Measurements from ENCODE around the gene NAT8L. TPM values are rescaled to one million over a fixed set of nuclear protein-coding genes. Genes with fewer than 3 reads are reported as not detected.

The NAT8L gene
- total RNA-seq, 1 experiment from 2014 or later = 13.9 TPM

GRCh38 chr4:2082118-2082517 lies 23.0 kb downstream of the NAT8L start:
- no peak overlapping the region for H3K4me3 Mint-ChIP-seq
- no peak overlapping the region for H3K4me2 ChIP-seq (ENCODE audit: insufficient read depth, insufficient read length, low read length)
- H3K18ac ChIP-seq (ENCODE audit: insufficient read length, low read depth, low read length) = no peak overlapping the region

More at GRCh38 chr4:2082118-2082517, 23.0 kb downstream of the NAT8L start:
- Histone ChIP-seq H3K56ac (ENCODE audit: insufficient read length, low read depth, low read length) (no peak overlapping the region), H3K27me3 (ENCODE audit: insufficient read depth, low read length) (no peaks in the 10 kb centered on the region), H2AFZ (ENCODE audit: low read length) (no peak overlapping the region), H4K8ac (replicated peaks; ENCODE audit: insufficient read length, low read depth, low read length) (no peak overlapping the region), H4K91ac (ENCODE audit: insufficient read length, low read depth, low read length) (no peak overlapping the region), H2BK15ac (ENCODE audit: low read depth, low read length) (no peak overlapping the region), H3K9ac (ENCODE audit: extremely low read depth, insufficient read length, low read length) (no peak overlapping the region), H2AK5ac (ENCODE audit: insufficient read length, low read length) (no peak overlapping the region), H3T11ph (ENCODE audit: low read length) (no peak overlapping the region), H2BK20ac (ENCODE audit: low read depth, low read length, poor library complexity, severe bottlenecking) (no peak overlapping the region), H3K14ac (ENCODE audit: insufficient read depth, low read length) (no peak overlapping the region), H4K20me1 (ENCODE audit: control insufficient read depth, insufficient read depth, insufficient read length) (no peaks in the 10 kb centered on the region), H3K9me3 (ENCODE audit: control insufficient read depth, low read depth, low read length) (no peaks in the 10 kb centered on the region), H3K23ac (ENCODE audit: insufficient read length, low read depth, low read length) (no peak overlapping the region), H3K4ac (ENCODE audit: low read depth, low read length) (no peak overlapping the region), H3K79me2 (ENCODE audit: insufficient read depth, low read length) (no peaks in the 10 kb centered on the region), H3K23me2 (ENCODE audit: insufficient read length, low read depth, low read length, poor library complexity, severe bottlenecking) (no peaks in the 10 kb centered on the region), H2BK5ac (ENCODE audit: insufficient read length, low read length) (no peak overlapping the region), H4K5ac (ENCODE audit: insufficient read length, low read depth, low read length) (no peak overlapping the region), H3K79me1 (ENCODE audit: insufficient read depth, low read depth, low read length, poor library complexity, severe bottlenecking) (no peaks in the 10 kb centered on the region), H2BK12ac (ENCODE audit: insufficient read length, low read depth, low read length) (no peak overlapping the region), H3K27ac (ENCODE audit: insufficient read length, low read depth, low read length) (no peak overlapping the region), H3K4me1 (ENCODE audit: insufficient read depth, low read length) (no peaks in the 10 kb centered on the region), H2BK120ac (ENCODE audit: low read depth, low read length, poor library complexity, severe bottlenecking) (no peak overlapping the region)
- no peaks in the 10 kb centered on the region for H3K36me3 Mint-ChIP-seq (ENCODE audit: insufficient read depth in 1 of 3, low read depth in 3 of 3)
- no CpG with 5 or more reads among the region's 3 CpGs for WGBS (ENCODE audit: extremely low coverage, insufficient read length, low lambda C conversion rate)
- no peaks in the 10 kb centered on the region for H3K9me3 Mint-ChIP-seq
- H3K27ac Mint-ChIP-seq = no peak overlapping the region
- TF ChIP-seq CTCF (conservative IDR thresholded peaks at IDR 0.05) = no peak
- no peak for DNase-seq
- peaks cover 8% of the 10 kb centered on the region for H3K27me3 Mint-ChIP-seq (ENCODE audit: low read depth)
- H3K4me1 Mint-ChIP-seq = peaks cover 0 to 3% of the 10 kb centered on the region in 2 experiments; a peak in 1 of 4 replicates

Data from H9 (cell line).